ENCODE results near the gene CNKSR3.

DNA sequence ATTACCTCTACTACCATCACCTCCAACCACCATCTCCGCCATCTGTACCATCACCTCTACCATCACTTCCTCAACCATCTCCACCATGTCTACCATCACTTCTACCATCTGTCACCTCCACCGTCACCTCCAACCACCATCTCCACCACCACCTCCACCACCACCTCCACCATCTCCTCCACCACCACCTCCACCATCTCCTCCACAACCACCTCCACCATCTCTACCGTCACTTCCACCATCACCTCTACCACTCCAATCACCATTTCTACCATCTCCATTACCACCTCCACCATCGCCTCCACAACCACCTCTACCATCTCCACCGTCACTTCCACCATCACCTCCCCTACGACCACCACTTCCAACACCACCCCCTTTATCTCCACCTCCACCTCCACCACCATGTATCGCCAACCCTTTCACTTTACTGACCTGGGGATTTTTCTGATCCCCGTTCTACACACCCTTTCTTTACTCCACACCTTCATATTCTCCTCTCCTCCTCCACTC lies 156.2 kb downstream of the CNKSR3 start:
- TF ChIP-seq, protein P1, sequence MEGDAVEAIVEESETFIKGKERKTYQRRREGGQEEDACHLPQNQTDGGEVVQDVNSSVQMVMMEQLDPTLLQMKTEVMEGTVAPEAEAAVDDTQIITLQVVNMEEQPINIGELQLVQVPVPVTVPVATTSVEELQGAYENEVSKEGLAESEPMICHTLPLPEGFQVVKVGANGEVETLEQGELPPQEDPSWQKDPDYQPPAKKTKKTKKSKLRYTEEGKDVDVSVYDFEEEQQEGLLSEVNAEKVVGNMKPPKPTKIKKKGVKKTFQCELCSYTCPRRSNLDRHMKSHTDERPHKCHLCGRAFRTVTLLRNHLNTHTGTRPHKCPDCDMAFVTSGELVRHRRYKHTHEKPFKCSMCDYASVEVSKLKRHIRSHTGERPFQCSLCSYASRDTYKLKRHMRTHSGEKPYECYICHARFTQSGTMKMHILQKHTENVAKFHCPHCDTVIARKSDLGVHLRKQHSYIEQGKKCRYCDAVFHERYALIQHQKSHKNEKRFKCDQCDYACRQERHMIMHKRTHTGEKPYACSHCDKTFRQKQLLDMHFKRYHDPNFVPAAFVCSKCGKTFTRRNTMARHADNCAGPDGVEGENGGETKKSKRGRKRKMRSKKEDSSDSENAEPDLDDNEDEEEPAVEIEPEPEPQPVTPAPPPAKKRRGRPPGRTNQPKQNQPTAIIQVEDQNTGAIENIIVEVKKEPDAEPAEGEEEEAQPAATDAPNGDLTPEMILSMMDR (IDR thresholded peaks at IDR 0.05; ENCODE audit: borderline replicate concordance, extremely low read depth, low read length, poor library complexity, severe bottlenecking), result no peak
- TF ChIP-seq EZH2 (IDR thresholded peaks at IDR 0.05; ENCODE audit: borderline replicate concordance, low read depth, low read length, severe bottlenecking), result no peak

Data from DND-41 (cell line).